Left hindlimb (tissue), 1 donor: Measurements from ENCODE around the gene ITGA2B.
A peak's percentile ranks its signal among the peaks of the same experiment; 100 is the strongest.
"Not testable (repeated sequence)": the region's sequence is repeated elsewhere in the genome, so short reads cannot be mapped to it uniquely, and the experiment has no call there.

Experiments
- DNase-seq: peaks from one replicate; pipeline ENCODE4 v3.0.0-alpha.2; 2018

The ITGA2B gene

DNA sequence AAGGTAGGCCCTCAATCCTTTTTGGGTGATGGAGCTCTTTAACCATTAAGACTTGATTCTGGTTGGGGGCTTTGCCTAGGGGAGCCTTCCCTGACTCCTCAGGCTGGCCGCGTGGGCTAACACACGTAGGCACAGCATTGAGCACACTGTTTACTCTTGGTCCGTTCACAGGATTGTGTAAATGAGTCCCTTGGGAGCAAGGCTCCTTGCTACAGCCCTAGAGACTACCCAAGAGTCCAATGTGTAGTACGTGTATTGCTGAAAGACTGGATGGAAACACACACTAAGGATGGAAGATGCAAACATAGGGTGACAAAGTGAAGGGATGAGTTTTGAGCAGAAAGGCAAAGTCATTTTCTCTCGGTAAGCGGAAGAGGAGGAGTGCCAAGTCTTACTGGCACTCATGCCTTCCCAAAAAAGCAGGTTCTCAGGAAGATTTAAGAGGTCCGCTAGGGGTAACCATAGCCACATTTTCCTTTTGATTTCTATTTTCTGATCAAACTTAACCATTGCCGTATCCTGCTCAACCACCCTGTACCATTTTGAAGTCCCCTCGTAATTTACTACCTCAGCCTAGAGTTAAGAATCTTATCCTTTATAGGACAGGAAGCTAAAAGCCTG is 911 bp upstream of the ITGA2B start:
- no peak for DNase-seq

- DNase-seq: no peak
Measured at GRCh38 chr17:44389723-44390202, 314 bp upstream of the ITGA2B start.

- no peak for DNase-seq
Measured at GRCh38 chr17:44387804-44388203, 1.6 kb downstream of the ITGA2B start.

DNA sequence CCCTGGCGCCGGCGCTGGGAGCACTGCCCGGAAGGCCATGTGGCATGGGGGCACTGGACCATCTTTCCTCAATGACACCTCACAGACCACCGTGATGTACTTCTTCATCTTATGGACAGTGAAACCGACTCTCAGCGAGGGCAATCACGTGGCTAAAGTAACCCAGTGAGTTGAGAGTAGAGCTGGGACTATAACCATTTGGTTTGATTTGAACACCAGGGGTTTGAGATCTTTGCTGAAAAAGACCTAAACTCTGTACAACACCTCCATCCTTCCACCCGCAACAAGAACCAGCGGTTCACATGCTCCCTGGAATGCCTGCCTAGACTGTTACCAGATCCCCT is 3.3 kb downstream of the ITGA2B start:
- no peak for DNase-seq

- peak; percentile 90 for DNase-seq
Measured at GRCh38 chr17:44385287-44386181, 3.9 kb downstream of the ITGA2B start.

- no peak for DNase-seq
Measured at GRCh38 chr17:44384823-44385286, 4.6 kb downstream of the ITGA2B start.

GRCh38 chr17:44384281-44384822 is 5.1 kb downstream of the ITGA2B start:
- no peak for DNase-seq

- DNase-seq: no peak
Measured at GRCh38 chr17:44383861-44384260, 5.6 kb downstream of the ITGA2B start.

DNA sequence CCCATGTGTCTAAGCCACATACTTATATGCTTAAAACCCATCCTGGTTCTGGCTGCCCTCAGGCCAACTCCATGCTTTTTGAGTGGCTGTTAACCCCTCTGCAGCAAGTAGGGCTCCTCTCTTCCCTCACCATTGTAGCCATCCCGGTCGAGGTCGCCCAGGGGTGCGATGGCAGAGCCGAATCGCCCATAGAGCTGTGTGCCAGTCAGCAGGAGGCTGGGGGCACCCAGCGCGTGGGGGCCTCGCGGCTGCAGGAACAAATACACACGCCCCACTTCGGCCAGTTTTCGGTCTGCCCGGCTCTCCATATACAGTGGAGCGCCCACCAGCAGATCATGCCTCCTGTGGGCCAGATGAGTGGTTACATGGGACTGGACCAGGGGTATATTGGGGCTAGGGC is 6.1 kb downstream of the ITGA2B start:
- no peak for DNase-seq

GRCh38 chr17:44382917-44383316 is 6.5 kb downstream of the ITGA2B start:
- no peak for DNase-seq

DNA sequence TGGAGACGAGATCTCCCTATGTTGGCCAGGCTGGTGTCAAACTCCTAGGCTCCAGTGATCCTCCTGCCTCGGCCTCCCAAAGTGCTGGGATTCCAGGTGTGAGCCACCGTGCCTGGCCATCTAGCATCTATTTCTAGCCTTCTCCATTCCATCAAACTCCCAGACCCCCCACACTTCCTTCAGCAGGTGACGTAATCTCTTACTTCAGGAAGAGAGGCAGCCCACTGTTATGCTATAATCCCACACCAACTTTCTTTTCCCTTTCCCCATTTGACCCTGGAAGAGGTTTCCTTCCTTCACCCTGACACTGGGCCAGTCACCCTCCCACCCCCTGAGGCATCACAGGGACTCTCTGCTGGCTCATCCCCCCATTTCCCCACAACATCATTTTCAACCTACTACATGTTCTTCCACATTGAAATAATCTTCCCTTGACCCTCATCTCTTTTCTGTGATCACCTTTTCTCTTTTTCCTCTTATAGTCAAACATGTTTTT is 7.6 kb downstream of the ITGA2B start:
- DNase-seq: no peak

DNA sequence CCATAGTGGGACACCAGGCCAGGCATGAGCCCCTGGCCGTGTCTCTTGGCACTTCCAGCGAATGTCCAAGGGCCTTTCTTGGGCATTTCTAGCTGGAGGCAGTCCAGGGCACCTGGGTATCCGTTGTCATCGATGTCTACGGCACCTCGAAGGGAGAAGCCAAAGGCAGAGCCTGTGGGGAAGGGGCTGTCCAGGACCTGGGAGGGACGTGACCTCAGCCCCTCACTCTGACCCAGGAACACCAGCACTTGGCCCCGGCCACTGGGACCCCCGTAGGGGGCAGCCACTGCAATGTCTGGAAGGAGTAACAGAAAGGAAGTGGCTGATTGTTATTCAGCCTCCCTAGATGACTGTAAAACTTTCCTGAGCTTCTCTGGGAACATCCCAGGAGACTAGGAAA is 8.7 kb downstream of the ITGA2B start:
- no peak for DNase-seq

DNA sequence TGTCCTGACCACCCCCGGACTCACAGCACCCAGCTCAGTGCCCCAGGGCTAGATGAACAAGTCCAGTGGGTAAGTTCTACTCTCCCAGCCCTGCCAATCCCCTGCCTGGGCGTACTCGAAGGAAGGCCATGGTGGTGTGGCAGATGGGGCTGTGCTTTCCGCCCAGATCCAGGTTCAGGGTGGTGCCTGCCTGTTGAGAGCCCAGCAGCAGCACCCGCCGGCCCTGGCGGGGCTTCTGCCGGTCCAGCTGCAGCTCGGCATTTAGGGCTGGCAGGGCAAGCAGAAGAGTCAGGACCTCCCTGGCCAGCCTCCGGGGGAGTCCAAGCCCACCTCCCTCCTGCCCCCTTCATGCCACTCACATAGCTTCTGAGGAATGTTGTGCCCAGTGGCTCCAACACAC is 9.6 kb downstream of the ITGA2B start:
- DNase-seq: no peak

DNA sequence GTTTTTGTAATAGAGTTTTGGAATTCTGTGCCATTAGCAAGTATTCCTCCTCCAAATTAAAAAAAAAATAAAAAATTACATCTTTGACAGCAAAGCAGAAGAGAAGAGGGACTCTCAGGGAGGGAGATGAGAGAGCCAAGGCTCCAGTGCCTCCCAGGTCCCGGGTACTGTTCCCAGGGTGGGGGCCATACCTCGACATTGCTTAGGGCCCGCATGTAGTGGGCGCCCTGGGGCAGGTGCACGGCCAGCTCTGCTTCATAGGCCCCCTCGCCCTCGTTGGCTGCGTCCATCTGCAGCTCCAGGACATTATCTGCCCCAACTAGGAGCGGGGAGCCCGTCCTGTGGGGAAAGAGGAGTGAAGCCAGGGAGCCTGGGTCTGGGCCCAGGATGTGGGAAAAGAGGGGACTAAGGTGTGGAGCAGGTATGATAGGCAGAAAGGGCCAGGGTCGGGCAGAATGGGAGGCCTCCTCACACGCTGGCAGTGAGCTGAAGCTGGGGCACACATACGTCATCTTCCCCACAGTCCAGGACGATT is 11.2 kb downstream of the ITGA2B start:
- no peak for DNase-seq

GRCh38 chr17:44376779-44377178 is 12.7 kb downstream of the ITGA2B start:
- no peak for DNase-seq

DNA sequence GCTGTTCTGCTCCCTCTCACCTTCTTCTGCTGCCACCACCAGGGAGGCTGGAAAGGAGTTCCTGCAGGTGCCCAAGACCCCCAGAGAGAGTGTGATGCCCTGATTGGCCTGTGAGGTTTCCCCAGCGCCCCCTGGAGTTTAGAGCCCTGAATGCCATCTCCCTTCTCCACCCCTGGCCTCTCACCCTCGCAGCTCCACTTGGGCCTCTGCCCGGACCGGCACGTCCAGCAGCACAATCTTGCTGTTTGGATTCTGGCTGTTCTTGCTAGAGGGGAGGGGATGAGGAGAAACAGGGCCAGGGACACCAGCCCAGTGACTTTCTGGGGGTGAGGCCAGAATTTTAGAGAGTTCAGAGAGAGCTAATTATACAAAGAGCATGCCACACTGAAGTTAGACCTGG is 13.3 kb downstream of the ITGA2B start:
- peak; percentile 67 for DNase-seq

GRCh38 chr17:44375196-44376017 is 14.0 kb downstream of the ITGA2B start:
- no peak for DNase-seq

DNA sequence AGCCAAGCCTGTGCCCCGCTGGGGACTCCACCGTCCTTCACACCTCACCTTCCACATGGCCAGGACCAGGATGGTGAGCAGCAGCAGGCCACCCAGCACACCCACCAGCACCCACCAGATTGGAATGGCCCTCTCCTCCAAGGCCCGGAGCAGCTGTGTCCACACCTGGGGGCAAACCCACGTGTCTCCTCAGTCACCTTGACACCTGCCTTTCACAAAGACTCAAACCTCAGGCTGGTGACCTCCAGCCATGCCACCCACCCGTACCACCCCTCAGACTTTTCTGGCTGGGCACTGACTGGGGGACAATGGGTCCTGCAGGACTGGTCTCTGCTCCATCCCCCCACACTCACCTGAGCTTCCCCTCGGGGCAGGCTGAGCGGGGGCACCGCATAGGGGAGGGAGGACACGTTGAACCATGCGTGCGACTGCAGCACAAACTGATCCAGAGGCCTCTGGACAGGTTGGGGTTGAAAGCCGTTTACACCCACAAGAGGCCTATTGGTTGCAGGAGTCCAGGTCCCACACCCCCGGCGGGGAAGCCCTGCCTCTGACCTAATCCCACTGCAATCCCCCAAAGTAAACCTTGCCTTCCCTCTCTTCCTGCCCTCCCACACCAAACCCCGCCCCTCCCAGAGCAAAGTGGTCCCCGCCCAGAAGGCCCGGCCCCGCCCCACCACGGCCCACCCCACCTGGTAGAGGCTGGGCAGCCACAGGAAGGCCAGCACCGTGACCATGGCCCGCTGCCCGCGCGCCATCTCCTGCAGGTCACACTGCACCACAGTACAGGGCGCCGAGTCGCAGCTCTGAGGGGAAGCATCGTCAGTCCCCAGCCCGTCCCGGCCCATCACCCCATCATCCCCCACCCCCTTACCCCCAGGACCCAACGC is 14.9 kb downstream of the ITGA2B start:
- no peak for DNase-seq

GRCh38 chr17:44372036-44372435 is 17.4 kb downstream of the ITGA2B start:
- DNase-seq: no peak

- DNase-seq: not testable (repeated sequence)
Measured at GRCh38 chr17:44369414-44370023, 19.9 kb downstream of the ITGA2B start.
